Measurements from ENCODE around the gene BCDIN3D. TPM values are rescaled to one million over a fixed set of nuclear protein-coding genes. Genes with fewer than 3 reads are reported as not detected.

BCDIN3D gene
- total and polyA plus RNA-seq, 9 of the 15 experiments (the other 6 are each of a cell fraction or from before 2014, with no cell fraction given): 3.7 to 6.9 (median 5.6) TPM

DNA sequence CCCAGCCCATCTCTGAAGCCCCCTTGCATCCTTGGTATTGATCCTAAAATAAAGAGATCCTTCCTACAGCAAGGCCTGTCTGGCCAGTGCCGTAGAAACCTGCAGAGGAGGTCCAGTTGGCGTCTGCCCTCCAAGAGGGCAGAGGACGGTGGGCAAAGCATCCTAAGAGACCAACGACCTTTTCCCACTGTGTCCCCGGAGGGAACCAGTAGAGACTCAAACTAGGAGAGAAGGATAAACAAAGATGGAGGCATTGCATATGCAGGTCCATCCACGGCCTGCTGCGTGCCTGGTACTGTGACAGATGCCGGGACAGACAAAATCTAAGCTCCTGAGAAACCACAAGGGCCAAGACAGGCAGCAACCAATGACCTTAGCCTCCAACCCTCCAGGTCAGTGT is 18.5 kb downstream of the BCDIN3D start:
- intact Hi-C loops (cut with micrococcal nuclease): no loop called here
- BruUV-seq (replicated peaks): no TSS peak
- Histone ChIP-seq H3K36me3 (ENCODE audit: control insufficient read depth, insufficient read depth, low read length) (peaks cover 3% of the 10 kb centered on the region; the same call in 1 of the 3 replicates), H3K79me2 (ENCODE audit: control insufficient read depth, insufficient read depth, low read length) (peaks cover 9% of the 10 kb centered on the region; the same call in 2 of the 3 replicates), H2AFZ (ENCODE audit: low read depth, low read length) (no peak overlapping the region), H3K4me2 (ENCODE audit: insufficient read depth, low read length) (no peak overlapping the region), H3K9me3 (replicated peaks; ENCODE audit: control insufficient read depth, insufficient read depth, low read depth, low read length) (no peaks in the 10 kb centered on the region), H3K9me1 (ENCODE audit: control insufficient read depth, insufficient read depth, low read length) (no peaks in the 10 kb centered on the region), H3K9ac (ENCODE audit: insufficient read depth in 1 of 2, low read depth in 2 of 2, low read length in 2 of 2) (peak overlapping the region in 1 of 2 experiments; percentile 59; a peak in 1 of 4 replicates), H3K27me3 (ENCODE audit: control insufficient read depth in 2 of 2, insufficient read depth in 2 of 2, low read length in 2 of 2) (no peaks in the 10 kb centered on the region), H3K4me3 (no peak overlapping the region), H4K20me1 (replicated peaks; ENCODE audit: control insufficient read depth, insufficient read depth, low read length) (peaks cover 10% of the 10 kb centered on the region; the same call in 1 of the 2 replicates), H3K4me1 (replicated peaks in 1 of 2; ENCODE audit: control insufficient read depth in 2 of 2, insufficient read depth in 2 of 2, low read length in 2 of 2) (peaks cover 14 to 34% of the 10 kb centered on the region in 2 experiments), H3K27ac (ENCODE audit: extremely low read depth, low read depth, low read length) (no peak overlapping the region)
- FAIRE-seq: no peak
- ATAC-seq: no peak
- CTCF ChIA-PET (ENCODE audit: low intra/inter-chr PET ratio): no interaction called here
- no peak for TF ChIP-seq HDAC6 (IDR thresholded peaks at IDR 0.05; ENCODE audit: low read depth, low read length)
- TF ChIP-seq, protein P1, sequence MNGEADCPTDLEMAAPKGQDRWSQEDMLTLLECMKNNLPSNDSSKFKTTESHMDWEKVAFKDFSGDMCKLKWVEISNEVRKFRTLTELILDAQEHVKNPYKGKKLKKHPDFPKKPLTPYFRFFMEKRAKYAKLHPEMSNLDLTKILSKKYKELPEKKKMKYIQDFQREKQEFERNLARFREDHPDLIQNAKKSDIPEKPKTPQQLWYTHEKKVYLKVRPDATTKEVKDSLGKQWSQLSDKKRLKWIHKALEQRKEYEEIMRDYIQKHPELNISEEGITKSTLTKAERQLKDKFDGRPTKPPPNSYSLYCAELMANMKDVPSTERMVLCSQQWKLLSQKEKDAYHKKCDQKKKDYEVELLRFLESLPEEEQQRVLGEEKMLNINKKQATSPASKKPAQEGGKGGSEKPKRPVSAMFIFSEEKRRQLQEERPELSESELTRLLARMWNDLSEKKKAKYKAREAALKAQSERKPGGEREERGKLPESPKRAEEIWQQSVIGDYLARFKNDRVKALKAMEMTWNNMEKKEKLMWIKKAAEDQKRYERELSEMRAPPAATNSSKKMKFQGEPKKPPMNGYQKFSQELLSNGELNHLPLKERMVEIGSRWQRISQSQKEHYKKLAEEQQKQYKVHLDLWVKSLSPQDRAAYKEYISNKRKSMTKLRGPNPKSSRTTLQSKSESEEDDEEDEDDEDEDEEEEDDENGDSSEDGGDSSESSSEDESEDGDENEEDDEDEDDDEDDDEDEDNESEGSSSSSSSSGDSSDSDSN (IDR thresholded peaks at IDR 0.05; ENCODE audit: borderline replicate concordance in 1 of 2, low read depth in 2 of 2, low read length in 2 of 2): no peak
- TF ChIP-seq ZNF395 (CRISPR knock-in tag; IDR thresholded peaks at IDR 0.05): no peak
- TF ChIP-seq SREBF1 (IDR thresholded peaks at IDR 0.05; ENCODE audit: borderline replicate concordance, low read depth, low read length): no peak
- in situ Hi-C loops (cut with MboI): no loop called here
- no peak for DNase-seq (ENCODE audit: extremely low read depth in 1 of 4, low spot score in 3 of 4)
- WGBS (ENCODE audit: insufficient coverage, low coverage, missing lambda C conversion rate): 74% methylated on average over 8 of the region's 8 CpGs
- POLR2A ChIA-PET: no interaction called here
